Vagina (tissue), 2 donors: ENCODE results near the gene MESP2.

ENCODE experiments used
- CTCF ChIP-seq, 3 experiments: fragments of 450-650 bp in 2 of 3; fragments of 200-600 bp in 1 of 3; sonication (generic) in 1 of 3; IDR thresholded peaks; one replicate each; pipeline ENCODE4 v1.5.1; 2017 to 2019; ENCODE audit warnings: antibody characterized with exemption in 3 of 3, mild to moderate bottlenecking in 2 of 3, moderate library complexity in 2 of 3
- POLR2A ChIP-seq, 2 donors: fragments of 450-650 bp; IDR thresholded peaks; one replicate each; pipeline ENCODE4 v1.6.1; 2017; ENCODE audit warnings: antibody characterized with exemption in 2 of 2, mild to moderate bottlenecking in 2 of 2, moderate library complexity in 2 of 2

GRCh38 chr15:89747708-89748682, 28.1 kb upstream of the MESP2 start:
- TF ChIP-seq CTCF (IDR thresholded peaks at IDR 0.05) (no peak), POLR2A (IDR thresholded peaks at IDR 0.05) (no peak)
